Vagina (tissue), 2 donors: ENCODE data around the gene SPAG16. TPM values are rescaled to one million over a fixed set of nuclear protein-coding genes. Genes with fewer than 3 reads are reported as not detected.
A peak's percentile ranks its signal among the peaks of the same experiment; 100 is the strongest.

Experiments used
- DNase-seq, 2 donors: peaks; one replicate each; pipeline ENCODE4 v3.0.0-alpha.2; 2017; ENCODE audit errors: extremely low spot score in 2 of 2
- H3K27ac ChIP-seq: fragments of 200-600 bp; sonication (generic); one replicate; pipeline ENCODE4 v1.5.1; 2019
- H3K27me3 ChIP-seq: fragments of 200-600 bp; sonication (generic); one replicate; pipeline ENCODE4 v1.5.1; 2019
- H3K36me3 ChIP-seq, 2 donors: fragments of 200-600 bp; sonication (generic); one replicate each; pipeline ENCODE4 v1.5.1; 2017 to 2019
- H3K4me1 ChIP-seq: fragments of 200-600 bp; sonication (generic); one replicate; pipeline ENCODE4 v1.5.1; 2019
- H3K4me3 ChIP-seq, 2 donors: fragments of 200-600 bp; sonication (generic); 1 replicate in 1 of 2; 2 replicates in 1 of 2; pipeline ENCODE4 v1.5.1; 2016 to 2019
- H3K9me3 ChIP-seq: fragments of 200-600 bp; sonication (generic); one replicate; pipeline ENCODE4 v1.5.1; 2019
- CTCF ChIP-seq, 3 experiments: fragments of 450-650 bp in 2 of 3; fragments of 200-600 bp in 1 of 3; sonication (generic) in 1 of 3; IDR thresholded peaks; one replicate each; pipeline ENCODE4 v1.5.1; 2017 to 2019; ENCODE audit warnings: antibody characterized with exemption in 3 of 3, mild to moderate bottlenecking in 2 of 3, moderate library complexity in 2 of 3
- POLR2A ChIP-seq, 2 donors: fragments of 450-650 bp; IDR thresholded peaks; one replicate each; pipeline ENCODE4 v1.6.1; 2017; ENCODE audit warnings: antibody characterized with exemption in 2 of 2, mild to moderate bottlenecking in 2 of 2, moderate library complexity in 2 of 2
- POLR2AphosphoS5 ChIP-seq, 2 donors: sonication (generic); formaldehyde crosslinking; IDR thresholded peaks; one replicate each; pipeline ENCODE4 v1.9.0; 2017; ENCODE audit warnings: antibody characterized with exemption in 2 of 2, mild to moderate bottlenecking in 2 of 2, low read depth in 1 of 2; ENCODE audit not compliant: insufficient read depth in 1 of 2
- intact Hi-C: fragments of 100-400 bp; cut with DNase I; formaldehyde crosslinking; loops from one replicate; pipeline ENCODE4 v1.15.1; 2023
- total RNA-seq: library from RNA; depleted of rRNA; stranded (reverse); fragments of >200 nt; gene quantifications from one replicate; pipeline ENCODE4 v1.2.3, GENCODE V29; 2016

SPAG16 gene
- total RNA-seq, 1 donor from 2014 or later = 30.2 TPM

GRCh38 chr2:213792045-213792444 is 507.8 kb downstream of the SPAG16 start:
- H3K4me1 ChIP-seq = no peaks in the 10 kb centered on the region
- TF ChIP-seq POLR2AphosphoS5 (IDR thresholded peaks at IDR 0.05; ENCODE audit: insufficient read depth in 1 of 2, low read depth in 1 of 2) (no peak), POLR2A (IDR thresholded peaks at IDR 0.05) (no peak), CTCF (IDR thresholded peaks at IDR 0.05) (no peak)
- DNase-seq = no peak
- H3K36me3 ChIP-seq = no peaks in the 10 kb centered on the region
- no peak overlapping the region for H3K27ac ChIP-seq
- no peak overlapping the region for H3K4me3 ChIP-seq
- no peaks in the 10 kb centered on the region for H3K9me3 ChIP-seq
- intact Hi-C loops = no loop called here
- no peaks in the 10 kb centered on the region for H3K27me3 ChIP-seq

- no peak overlapping the region for H3K27ac ChIP-seq
- no peaks in the 10 kb centered on the region for H3K27me3 ChIP-seq
- H3K4me1 ChIP-seq = no peaks in the 10 kb centered on the region
- TF ChIP-seq CTCF (IDR thresholded peaks at IDR 0.05) (peak in 1 of 3 experiments; percentile 12), POLR2A (IDR thresholded peaks at IDR 0.05) (no peak), POLR2AphosphoS5 (IDR thresholded peaks at IDR 0.05; ENCODE audit: insufficient read depth in 1 of 2, low read depth in 1 of 2) (no peak)
- H3K9me3 ChIP-seq = no peaks in the 10 kb centered on the region
- intact Hi-C loops = no loop called here
- DNase-seq = no peak
- no peaks in the 10 kb centered on the region for H3K36me3 ChIP-seq
- no peak overlapping the region for H3K4me3 ChIP-seq
Observed at GRCh38 chr2:213806125-213806726, 522.0 kb downstream of the SPAG16 start.

- Histone ChIP-seq H3K36me3 (no peaks in the 10 kb centered on the region), H3K27me3 (no peaks in the 10 kb centered on the region), H3K4me1 (no peaks in the 10 kb centered on the region), H3K4me3 (no peak overlapping the region), H3K27ac (no peak overlapping the region), H3K9me3 (no peaks in the 10 kb centered on the region)
- DNase-seq = no peak
- TF ChIP-seq POLR2AphosphoS5 (IDR thresholded peaks at IDR 0.05; ENCODE audit: insufficient read depth in 1 of 2, low read depth in 1 of 2) (no peak), POLR2A (IDR thresholded peaks at IDR 0.05) (no peak), CTCF (IDR thresholded peaks at IDR 0.05) (no peak)
- intact Hi-C loops = no loop called here
Observed at GRCh38 chr2:213816583-213816982, 532.3 kb downstream of the SPAG16 start.

- Histone ChIP-seq H3K36me3 (no peaks in the 10 kb centered on the region), H3K4me1 (no peaks in the 10 kb centered on the region), H3K9me3 (no peaks in the 10 kb centered on the region), H3K4me3 (no peak overlapping the region), H3K27ac (no peak overlapping the region), H3K27me3 (no peaks in the 10 kb centered on the region)
- no peak for DNase-seq
- intact Hi-C loops = no loop called here
- TF ChIP-seq POLR2AphosphoS5 (IDR thresholded peaks at IDR 0.05; ENCODE audit: insufficient read depth in 1 of 2, low read depth in 1 of 2) (no peak), CTCF (IDR thresholded peaks at IDR 0.05) (no peak), POLR2A (IDR thresholded peaks at IDR 0.05) (no peak)
Observed at GRCh38 chr2:213818436-213818835, 534.2 kb downstream of the SPAG16 start.

- no peaks in the 10 kb centered on the region for H3K4me1 ChIP-seq
- TF ChIP-seq CTCF (IDR thresholded peaks at IDR 0.05) (no peak), POLR2AphosphoS5 (IDR thresholded peaks at IDR 0.05; ENCODE audit: insufficient read depth in 1 of 2, low read depth in 1 of 2) (no peak), POLR2A (IDR thresholded peaks at IDR 0.05) (no peak)
- intact Hi-C loops = no loop called here
- no peaks in the 10 kb centered on the region for H3K27me3 ChIP-seq
- no peaks in the 10 kb centered on the region for H3K9me3 ChIP-seq
- H3K4me3 ChIP-seq = no peak overlapping the region
- no peak for DNase-seq
- H3K27ac ChIP-seq = peak overlapping the region; percentile 39
- H3K36me3 ChIP-seq = no peaks in the 10 kb centered on the region
Observed at GRCh38 chr2:213834331-213834730, 550.1 kb downstream of the SPAG16 start.
